Thyroid gland (tissue), 4 donors: ENCODE measurements around the gene FBRS.

Experiments
- CTCF ChIP-seq, 6 experiments: fragments of 200-600 bp in 3 of 6; fragments of 450-650 bp in 3 of 6; sonication (generic) in 3 of 6; IDR thresholded peaks; one replicate each; pipeline ENCODE4 v1.5.1; 2016 to 2019; ENCODE audit warnings: antibody characterized with exemption in 6 of 6, mild to moderate bottlenecking in 2 of 6, inconsistent platforms in 1 of 6, moderate library complexity in 1 of 6
- POLR2A ChIP-seq, 2 donors: fragments of 450-650 bp; IDR thresholded peaks; one replicate each; pipeline ENCODE4 v1.6.1; 2017; ENCODE audit warnings: antibody characterized with exemption in 2 of 2, mild to moderate bottlenecking in 2 of 2, moderate library complexity in 1 of 2

- TF ChIP-seq POLR2A (IDR thresholded peaks at IDR 0.05), result no peak
- TF ChIP-seq CTCF (IDR thresholded peaks at IDR 0.05), result no peak
Measured at GRCh38 chr16:30720086-30720485, 61.9 kb downstream of the FBRS start.
